IMR-90 (cell line): ENCODE data around the gene PCBP3. TPM values are rescaled to one million over a fixed set of nuclear protein-coding genes. Genes with fewer than 3 reads are reported as not detected.

Experiments
- ATAC-seq: fragments of 200-7000 bp; cut with Tn5 transposase; 2 replicates; pipeline ENCODE4 v1.9.1; 2020; ENCODE audit warnings: low read depth, mild to moderate bottlenecking, moderate library complexity
- BruUV-seq: library from RNA; stranded (reverse); fragments of 400-500 nt; replicated peaks from 2 replicates; lab custom pipeline; 2021; lab: Mats Ljungman, UMichigan
- CTCF ChIA-PET: fragments of 300-600 bp; formaldehyde crosslinking; extraction: SDS; loops from one replicate; lab custom pipeline; 2021; ENCODE audit warnings: antibody characterized with exemption; lab: Yijun Ruan, JAX
- POLR2A ChIA-PET: fragments of 300-600 bp; sonication (Branson Sonifier 250); formaldehyde crosslinking; loops from one replicate; lab custom pipeline; 2022; ENCODE audit warnings: antibody characterized with exemption; ENCODE audit not compliant: unreplicated experiment; lab: Charles Lee
- DNase-seq: peaks from one replicate; pipeline ENCODE4 v3.0.0; 2013
- H2AFZ ChIP-seq: replicated peaks from 2 replicates; pipeline ENCODE3; 2013; ENCODE audit warnings: low read length, mild to moderate bottlenecking; ENCODE audit not compliant: poor library complexity
- H2AK5ac ChIP-seq: 2 replicates; pipeline ENCODE4 v1.6.1; 2013; ENCODE audit warnings: low read depth, low read length, inconsistent platforms
- H2AK9ac ChIP-seq: replicated peaks from 2 replicates; pipeline ENCODE3; 2013; ENCODE audit warnings: mild to moderate bottlenecking, low read depth, low read length, moderate library complexity; ENCODE audit not compliant: poor library complexity
- H2BK120ac ChIP-seq: 2 replicates; pipeline ENCODE4 v1.6.1; 2013; ENCODE audit warnings: low read depth, low read length, inconsistent platforms
- H2BK15ac ChIP-seq: 3 replicates; pipeline ENCODE4 v1.6.1; 2013; ENCODE audit warnings: low read depth, low read length, inconsistent platforms
- H2BK20ac ChIP-seq: 2 replicates; pipeline ENCODE4 v1.6.1; 2013; ENCODE audit warnings: low read depth, mild to moderate bottlenecking, inconsistent platforms, low read length, moderate library complexity
- H2BK5ac ChIP-seq: 2 replicates; pipeline ENCODE4 v1.6.1; 2013; ENCODE audit warnings: mild to moderate bottlenecking, low read depth, low read length, inconsistent platforms; ENCODE audit not compliant: poor library complexity, severe bottlenecking
- H3K14ac ChIP-seq: replicated peaks from 2 replicates; pipeline ENCODE4 v1.6.1; 2013; ENCODE audit warnings: low read depth, low read length, inconsistent platforms
- H3K18ac ChIP-seq: 2 replicates; pipeline ENCODE4 v1.6.1; 2013; ENCODE audit warnings: low read depth, low read length, control low read depth
- H3K23ac ChIP-seq: 2 replicates; pipeline ENCODE4 v1.6.1; 2013; ENCODE audit warnings: low read depth, low read length, inconsistent platforms
- H3K27ac ChIP-seq: 2 replicates; pipeline ENCODE4 v1.5.1; 2013; ENCODE audit warnings: mild to moderate bottlenecking, control low read depth, low read length; ENCODE audit not compliant: insufficient read depth
- H3K27me3 ChIP-seq: 2 replicates; pipeline ENCODE4 v1.6.1; 2013; ENCODE audit warnings: low read length; ENCODE audit not compliant: control insufficient read depth, insufficient read depth
- H3K36me3 ChIP-seq: 2 replicates; pipeline ENCODE4 v1.6.1; 2013; ENCODE audit warnings: low read length, mixed read lengths; ENCODE audit not compliant: control insufficient read depth, insufficient read depth
- H3K4ac ChIP-seq: 2 replicates; pipeline ENCODE4 v1.6.1; 2013; ENCODE audit warnings: low read depth, low read length, inconsistent platforms
- H3K4me1 ChIP-seq: 2 replicates; pipeline ENCODE4 v1.6.1; 2013; ENCODE audit warnings: low read length, mixed read lengths; ENCODE audit not compliant: control insufficient read depth, insufficient read depth
- H3K4me2 ChIP-seq: 2 replicates; pipeline ENCODE4 v1.6.1; 2013; ENCODE audit warnings: low read depth, mild to moderate bottlenecking, control low read depth, low read length, moderate library complexity
- H3K4me3 ChIP-seq: 2 replicates; pipeline ENCODE4 v1.5.1; 2013; ENCODE audit warnings: low read depth, mild to moderate bottlenecking, control low read depth, low read length, moderate library complexity; ENCODE audit not compliant: insufficient read depth
- H3K56ac ChIP-seq: 2 replicates; pipeline ENCODE4 v1.6.1; 2013; ENCODE audit warnings: low read length, inconsistent platforms; ENCODE audit not compliant: insufficient read depth; ENCODE audit errors: extremely low read depth
- H3K79me1 ChIP-seq, 2 experiments: 2 replicates each; pipeline ENCODE4 v1.6.1; 2013; ENCODE audit warnings: low read length in 2 of 2, inconsistent platforms in 1 of 2, low read depth in 1 of 2
- H3K9ac ChIP-seq: 2 replicates; pipeline ENCODE4 v1.6.1; 2013; ENCODE audit warnings: low read depth, low read length, control low read depth
- H3K9me1 ChIP-seq: 2 replicates; pipeline ENCODE4 v1.6.1; 2013; ENCODE audit warnings: low read length, inconsistent platforms; ENCODE audit not compliant: insufficient read depth
- H3K9me3 ChIP-seq: 2 replicates; pipeline ENCODE4 v1.6.1; 2013; ENCODE audit warnings: low read length; ENCODE audit not compliant: control insufficient read depth, insufficient read depth
- H4K20me1 ChIP-seq: 2 replicates; pipeline ENCODE4 v1.6.1; 2013; ENCODE audit warnings: low read length, inconsistent platforms; ENCODE audit not compliant: insufficient read depth
- H4K5ac ChIP-seq: 2 replicates; pipeline ENCODE4 v1.6.1; 2013; ENCODE audit warnings: mild to moderate bottlenecking, low read depth, low read length, control low read depth
- H4K8ac ChIP-seq, 2 experiments: 2 replicates each; pipeline ENCODE4 v1.6.1; 2013; ENCODE audit warnings: low read depth in 2 of 2, low read length in 2 of 2, control low read depth in 1 of 2, inconsistent platforms in 1 of 2
- H4K91ac ChIP-seq: 2 replicates; pipeline ENCODE4 v1.6.1; 2013; ENCODE audit warnings: low read depth, low read length, inconsistent platforms; ENCODE audit not compliant: insufficient read depth
- BHLHE40 ChIP-seq: fragments of 150-350 bp; IDR thresholded peaks from 2 replicates; pipeline ENCODE4 v1.6.1; 2016; ENCODE audit warnings: mild to moderate bottlenecking, low read depth, low read length
- CEBPB ChIP-seq: IDR thresholded peaks from 2 replicates; pipeline ENCODE4 v1.6.1; 2012; ENCODE audit warnings: low read depth, low read length, improper control_type of control experiment
- CHD1 ChIP-seq: IDR thresholded peaks from 2 replicates; pipeline ENCODE4 v1.6.1; 2012; ENCODE audit warnings: low read depth, low read length, improper control_type of control experiment
- CTCF ChIP-seq: conservative IDR thresholded peaks from 2 replicates; pipeline ENCODE4 v1.5.1; 2012; ENCODE audit warnings: mild to moderate bottlenecking, low read depth, low read length, improper control_type of control experiment
- ELK1 ChIP-seq: fragments of 150-350 bp; IDR thresholded peaks from 2 replicates; pipeline ENCODE4 v1.6.1; 2016; ENCODE audit warnings: low read depth, mild to moderate bottlenecking, low read length, moderate library complexity, borderline replicate concordance
- FOS ChIP-seq: fragments of 150-350 bp; IDR thresholded peaks from 2 replicates; pipeline ENCODE4 v1.6.1; 2016; ENCODE audit warnings: low read depth, low read length
- MAFK ChIP-seq: IDR thresholded peaks from 2 replicates; pipeline ENCODE4 v1.6.1; 2012; ENCODE audit warnings: low read depth, low read length, improper control_type of control experiment
- MAZ ChIP-seq: IDR thresholded peaks from 2 replicates; pipeline ENCODE4 v1.6.1; 2012; ENCODE audit warnings: low read depth, mild to moderate bottlenecking, low read length, improper control_type of control experiment, moderate library complexity, borderline replicate concordance
- MXI1 ChIP-seq: IDR thresholded peaks from 2 replicates; pipeline ENCODE4 v1.6.1; 2012; ENCODE audit warnings: low read depth, mild to moderate bottlenecking, low read length, moderate library complexity, borderline replicate concordance
- NFE2L2 ChIP-seq: fragments of 150-350 bp; IDR thresholded peaks from 2 replicates; pipeline ENCODE4 v1.6.1; 2016; ENCODE audit warnings: low read depth, mild to moderate bottlenecking, low read length
- POLR2A ChIP-seq: IDR thresholded peaks from 2 replicates; pipeline ENCODE4 v1.6.1; 2012; ENCODE audit warnings: mild to moderate bottlenecking, low read depth, low read length
- RAD21 ChIP-seq: IDR thresholded peaks from 2 replicates; pipeline ENCODE4 v1.6.1; 2012; ENCODE audit warnings: low read length, improper control_type of control experiment
- RCOR1 ChIP-seq: IDR thresholded peaks from 2 replicates; pipeline ENCODE4 v1.6.1; 2012; ENCODE audit warnings: mild to moderate bottlenecking, low read length, improper control_type of control experiment; ENCODE audit not compliant: insufficient replicate concordance
- RFX5 ChIP-seq: IDR thresholded peaks from 2 replicates; pipeline ENCODE4 v1.8.0; 2012; ENCODE audit warnings: low read depth, mild to moderate bottlenecking, low read length, moderate library complexity
- SMC3 ChIP-seq: fragments of 150-350 bp; IDR thresholded peaks from 2 replicates; pipeline ENCODE4 v1.6.1; 2016; ENCODE audit warnings: low read depth, mild to moderate bottlenecking, antibody characterized with exemption, low read length, moderate library complexity
- USF2 ChIP-seq: fragments of 150-350 bp; IDR thresholded peaks from 2 replicates; pipeline ENCODE4 v1.6.1; 2017; ENCODE audit warnings: mild to moderate bottlenecking, antibody characterized with exemption, low read length, low read depth
- WGBS, 2 experiments: methylation state at CpG; one replicate each; pipeline versions ENCODE4 v1.1.5 to v1.1.7; 2013; ENCODE audit warnings: missing lambda C conversion rate in 2 of 2; ENCODE audit not compliant: insufficient read length in 1 of 2; ENCODE audit errors: extremely low coverage in 2 of 2; 5-methylcytosine and 5-hydroxymethylcytosine counted together
- dilution Hi-C: fragments of 300-500 bp; cut with HindIII; formaldehyde crosslinking; loops from one replicate; pipeline ENCODE4 v1.14.3; 2018; ENCODE audit warnings: low sequenced_read_pairs; ENCODE audit not compliant: unreplicated experiment
- in situ Hi-C: fragments of 300-500 bp; cut with MboI; formaldehyde crosslinking; loops from 3 replicates; pipeline ENCODE4 v1.14.3; 2019; ENCODE audit warnings: low sequenced_read_pairs, inconsistent platforms, mixed read lengths
- intact Hi-C: fragments of 100-400 bp; cut with micrococcal nuclease; formaldehyde crosslinking; loops from 2 replicates; pipeline ENCODE4 v1.10.0; 2022
- polyA plus RNA-seq, 3 experiments: library from polyadenylated mRNA; depleted of rRNA; stranded (reverse); fragments of >200 nt; gene quantifications; 2 replicates each; pipeline ENCODE4 v1.2.3, GENCODE V29; 2012; ENCODE audit warnings: low replicate concordance in 1 of 3
- total RNA-seq: library from RNA; depleted of rRNA; stranded (reverse); fragments of >200 nt; gene quantifications from 2 replicates; pipeline ENCODE4 v1.2.3, GENCODE V29; 2012

Gene PCBP3
- total and polyA plus RNA-seq, 2 of the 4 experiments (the other 2 are of a cell fraction), result 2.9 to 3.9 TPM

- H3K36me3 ChIP-seq, result peaks cover 3% of the 10 kb centered on the region; the same call in 1 of the 2 replicates
- no peak overlapping the region for H3K4me2 ChIP-seq
- H3K9me1 ChIP-seq, result no peaks in the 10 kb centered on the region; the same call in 1 of the 2 replicates
- no peak overlapping the region for H3K4ac ChIP-seq
- ChIA-PET CTCF (no interaction called here), POLR2A (no interaction called here)
- no peak overlapping the region for H4K5ac ChIP-seq
- H4K20me1 ChIP-seq, result no peaks in the 10 kb centered on the region
- BruUV-seq, result no TSS peak
- H2AFZ ChIP-seq, result no peak overlapping the region
- in situ Hi-C loops (no loop called here), dilution Hi-C loops (no loop called here), intact Hi-C loops (no loop called here)
- H2AK5ac ChIP-seq, result no peak overlapping the region
- H3K9me3 ChIP-seq, result peaks cover 29% of the 10 kb centered on the region
- no peaks in the 10 kb centered on the region for H3K79me1 ChIP-seq
- no peak overlapping the region for H2BK20ac ChIP-seq
- no peak for ATAC-seq
- WGBS, 2 experiments, result 56% methylated on average over 6 of the region's 6 CpGs; no CpG with 5 or more reads in 1 of the 2 experiments
- no peak for DNase-seq
- TF ChIP-seq CEBPB, result no peak
- no peak for TF ChIP-seq MAFK
- no peak for TF ChIP-seq CHD1
- TF ChIP-seq USF2, result no peak
- no peak for TF ChIP-seq CTCF
- no peak for TF ChIP-seq FOS
- no peak for TF ChIP-seq RFX5
- no peak for TF ChIP-seq RCOR1
- TF ChIP-seq NFE2L2, result no peak
- TF ChIP-seq MAZ, result no peak
- no peak for TF ChIP-seq BHLHE40
- no peak for TF ChIP-seq SMC3
- no peak for TF ChIP-seq POLR2A
- no peak for TF ChIP-seq RAD21
- no peak for TF ChIP-seq MXI1
- TF ChIP-seq ELK1, result no peak
- H4K8ac ChIP-seq, result no peak overlapping the region
- no peak overlapping the region for H3K27ac ChIP-seq
- H3K27me3 ChIP-seq, result no peaks in the 10 kb centered on the region; the same call in 1 of the 2 replicates
- no peak overlapping the region for H3K23ac ChIP-seq
- H3K56ac ChIP-seq, result no peak overlapping the region
- H4K91ac ChIP-seq, result no peak overlapping the region
- H3K4me1 ChIP-seq, result no peaks in the 10 kb centered on the region
- H2BK5ac ChIP-seq, result no peak overlapping the region
- no peak overlapping the region for H3K9ac ChIP-seq
- H2AK9ac ChIP-seq, result no peak overlapping the region
- no peak overlapping the region for H3K18ac ChIP-seq
- H3K4me3 ChIP-seq, result no peak overlapping the region
- no peak overlapping the region for H2BK120ac ChIP-seq
- H2BK15ac ChIP-seq, result no peak overlapping the region
- no peak overlapping the region for H3K14ac ChIP-seq
Measured at GRCh38 chr21:45934085-45934484, 290.6 kb downstream of the PCBP3 start.
